LNCaP clone FGC (cell line): ENCODE results near the gene CCM2.

Experiments
- DNase-seq: peaks from one replicate; pipeline ENCODE4 v3.0.0-alpha.2; 2011; ENCODE audit warnings: low read depth
- H3K4me3 ChIP-seq: 2 replicates; pipeline ENCODE4 v1.5.1; 2011; ENCODE audit warnings: mild to moderate bottlenecking, low read depth, low read length, control low read depth
- CTCF ChIP-seq: IDR thresholded peaks from 2 replicates; pipeline ENCODE4 v1.5.1; 2012; ENCODE audit warnings: mild to moderate bottlenecking; ENCODE audit not compliant: control insufficient read depth, insufficient read depth; ENCODE audit errors: extremely low read depth

Gene CCM2

DNA sequence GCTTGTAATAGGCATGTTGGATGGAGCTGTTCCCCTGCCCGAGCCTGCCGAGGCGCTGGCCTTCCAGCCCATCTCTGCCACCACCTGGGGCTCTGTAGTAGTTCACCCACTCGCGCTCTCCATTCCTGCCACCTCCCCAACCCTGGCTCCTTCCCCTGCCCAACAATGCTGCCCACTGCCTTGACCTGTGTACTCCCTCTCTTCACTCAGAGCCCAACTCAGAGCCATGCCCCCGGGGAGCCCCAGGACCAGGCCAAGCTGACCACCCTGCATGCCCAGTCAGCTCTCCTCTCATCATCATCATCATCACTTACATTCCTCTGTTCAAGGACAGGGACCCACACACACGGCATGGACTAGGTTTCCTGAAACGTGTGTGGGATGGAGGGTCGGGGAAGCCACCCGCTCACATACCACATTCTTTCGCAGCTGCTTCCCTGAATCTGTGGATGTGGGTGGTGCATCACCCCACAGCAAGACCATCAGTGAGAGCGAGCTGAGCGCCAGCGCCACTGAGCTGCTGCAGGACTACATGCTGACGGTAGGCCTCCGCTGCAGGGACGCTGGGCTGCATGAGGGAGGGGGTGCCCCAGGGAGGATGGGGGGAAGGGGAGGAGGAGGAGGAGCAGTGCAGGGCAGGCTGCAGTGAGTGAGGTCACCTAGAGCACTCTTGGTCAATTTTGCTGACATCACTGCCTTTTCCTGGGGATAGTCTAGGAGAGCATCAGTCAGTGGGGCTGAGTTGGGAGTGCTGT, 73.2 kb downstream of the CCM2 start:
- no peak for TF ChIP-seq CTCF
- no peak overlapping the region for H3K4me3 ChIP-seq
- no peak for DNase-seq

DNA sequence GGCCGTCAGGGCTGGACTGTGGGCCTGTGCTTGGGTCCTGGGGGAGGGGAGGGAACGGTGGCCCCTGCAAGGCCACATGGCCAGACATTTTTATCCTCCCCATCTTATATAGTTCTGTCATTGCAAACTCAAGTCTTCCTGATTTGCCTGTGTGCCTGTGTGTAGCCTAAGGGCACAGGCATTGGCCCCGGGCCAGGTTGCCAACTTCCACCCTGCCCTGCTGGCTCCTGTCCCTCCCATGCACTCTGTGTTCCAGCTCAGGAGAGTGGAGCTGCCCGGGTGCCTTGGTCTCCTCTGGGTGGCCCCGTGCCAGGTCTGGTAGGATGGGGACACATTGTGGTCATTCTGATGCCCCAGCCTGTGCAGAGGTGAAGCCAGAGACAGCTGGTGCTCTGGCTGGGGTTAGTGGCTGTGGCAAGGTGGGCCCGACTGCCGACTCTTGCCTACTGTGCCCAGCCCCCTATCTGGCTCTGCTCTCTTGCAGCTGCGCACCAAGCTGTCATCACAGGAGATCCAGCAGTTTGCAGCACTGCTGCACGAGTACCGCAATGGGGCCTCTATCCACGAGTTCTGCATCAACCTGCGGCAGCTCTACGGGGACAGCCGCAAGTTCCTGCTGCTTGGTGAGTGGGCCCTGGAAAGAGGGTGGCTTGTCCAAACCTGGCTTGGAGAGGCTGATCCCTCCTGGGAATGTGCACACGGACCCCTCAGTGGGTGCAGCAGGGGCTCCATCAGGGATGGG, 74.0 kb downstream of the CCM2 start:
- peak; percentile 79 for DNase-seq
- no peak for TF ChIP-seq CTCF
- H3K4me3 ChIP-seq = no peak overlapping the region

- H3K4me3 ChIP-seq = no peak overlapping the region
- TF ChIP-seq CTCF = no peak
- no peak for DNase-seq
Observed at GRCh38 chr7:45074528-45075354, 74.7 kb downstream of the CCM2 start.

GRCh38 chr7:45075355-45075644, 75.3 kb downstream of the CCM2 start:
- no peak for TF ChIP-seq CTCF
- H3K4me3 ChIP-seq = no peak overlapping the region
- DNase-seq = no peak

DNA sequence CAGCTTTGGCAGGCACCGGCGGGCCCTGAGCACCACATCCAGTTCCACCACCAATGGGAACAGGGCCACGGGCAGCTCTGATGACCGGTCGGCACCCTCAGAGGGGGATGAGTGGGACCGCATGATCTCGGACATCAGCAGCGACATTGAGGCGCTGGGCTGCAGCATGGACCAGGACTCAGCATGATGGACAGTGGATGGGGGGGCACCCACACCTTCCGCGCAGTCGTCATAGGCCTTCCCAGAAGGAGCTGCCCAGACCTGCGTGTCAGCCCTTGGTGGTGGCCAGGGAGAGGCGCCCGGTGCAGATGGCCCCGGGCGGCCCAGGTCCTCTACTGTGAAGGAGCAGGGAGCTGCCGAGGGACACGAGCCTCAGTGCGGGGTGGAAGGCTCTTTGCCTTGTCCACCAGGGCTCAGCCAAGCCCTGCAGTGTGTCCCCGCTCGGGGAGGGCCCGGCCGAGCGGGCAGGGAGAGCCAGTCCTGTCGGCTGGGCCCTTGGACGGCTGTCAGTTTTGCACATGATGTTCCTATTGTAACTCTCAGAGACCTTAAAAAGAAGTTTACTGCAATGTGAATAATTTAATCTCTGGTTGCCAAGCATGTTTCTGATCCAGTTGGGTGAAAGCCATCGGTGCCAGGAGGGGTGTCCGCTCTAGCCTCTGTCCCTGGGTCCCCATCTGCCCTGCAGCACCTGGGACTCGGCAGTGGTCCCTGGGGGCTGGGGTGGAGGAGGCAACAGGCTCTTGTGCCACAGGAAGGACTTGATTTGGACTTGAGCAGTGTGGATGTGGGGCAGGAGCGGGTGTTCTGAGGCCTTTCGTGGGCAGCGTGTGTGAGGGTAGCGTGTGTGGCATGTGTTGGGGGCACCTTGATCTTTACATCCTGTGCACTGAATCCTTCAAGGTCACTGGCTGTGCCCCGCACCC, 76.1 kb downstream of the CCM2 start:
- no peak overlapping the region for H3K4me3 ChIP-seq
- DNase-seq = no peak
- TF ChIP-seq CTCF = no peak

GRCh38 chr7:45076946-45077345, 76.9 kb downstream of the CCM2 start:
- no peak for TF ChIP-seq CTCF
- no peak for DNase-seq
- no peak overlapping the region for H3K4me3 ChIP-seq
